Skeletal muscle tissue (tissue), 4 donors: ENCODE data around the gene C16orf54. TPM values are rescaled to one million over a fixed set of nuclear protein-coding genes. Genes with fewer than 3 reads are reported as not detected.
"Not testable (repeated sequence)": the region's sequence is repeated elsewhere in the genome, so short reads cannot be mapped to it uniquely, and the experiment has no call there.

Source experiments
- H3K27ac ChIP-seq: one replicate; pipeline ENCODE4 v1.7.0; 2013; ENCODE audit warnings: mild to moderate bottlenecking, low read depth, low read length, inconsistent platforms
- H3K27me3 ChIP-seq, 3 donors: one replicate each; pipeline ENCODE4 v1.7.0; 2013; ENCODE audit warnings: low read length in 3 of 3; ENCODE audit not compliant: control insufficient read depth in 3 of 3, insufficient read depth in 3 of 3
- H3K36me3 ChIP-seq, 3 donors: one replicate each; pipeline ENCODE4 v1.7.0; 2013; ENCODE audit warnings: low read length in 3 of 3; ENCODE audit not compliant: control insufficient read depth in 3 of 3, insufficient read depth in 3 of 3
- H3K4me1 ChIP-seq, 3 donors: one replicate each; pipeline ENCODE4 v1.7.0; 2013; ENCODE audit warnings: low read length in 3 of 3, mild to moderate bottlenecking in 3 of 3; ENCODE audit not compliant: control insufficient read depth in 3 of 3, insufficient read depth in 3 of 3
- H3K4me3 ChIP-seq, 3 donors: one replicate each; pipeline ENCODE4 v1.7.0; 2013; ENCODE audit warnings: low read length in 3 of 3
- H3K9ac ChIP-seq, 3 donors: one replicate each; pipeline ENCODE4 v1.7.0; 2013; ENCODE audit warnings: low read length in 3 of 3, mild to moderate bottlenecking in 3 of 3, moderate library complexity in 2 of 3, low read depth in 1 of 3
- H3K9me3 ChIP-seq, 3 donors: one replicate each; pipeline ENCODE4 v1.7.0; 2013; ENCODE audit warnings: low read length in 3 of 3; ENCODE audit not compliant: control insufficient read depth in 3 of 3
- total RNA-seq: library from RNA; depleted of rRNA; stranded (reverse); fragments of >200 nt; gene quantifications from one replicate; pipeline ENCODE4 v1.2.3, GENCODE V29; 2014
- donor health status: Osteomylitis.

C16orf54 gene
- total RNA-seq, 1 donor from 2014 or later: 1.0 TPM

- Histone ChIP-seq H3K27ac (no peak overlapping the region), H3K9ac (peak overlapping the region in 2 of 3 donors; percentile 16 to 21), H3K4me1 (peaks cover 0 to 2% (median 0%) of the 10 kb centered on the region in 3 donors), H3K9me3 (no peaks in the 10 kb centered on the region), H3K27me3 (no peaks in the 10 kb centered on the region), H3K4me3 (peak overlapping the region in 2 of 3 donors; percentile 52 to 59), H3K36me3 (no peaks in the 10 kb centered on the region)
Measured at GRCh38 chr16:29710227-29711219, 35.3 kb downstream of the C16orf54 start.

- not testable (repeated sequence) for H3K36me3 ChIP-seq, H3K9ac ChIP-seq, H3K4me3 ChIP-seq, H3K4me1 ChIP-seq, H3K9me3 ChIP-seq, H3K27me3 ChIP-seq, H3K27ac ChIP-seq
Measured at GRCh38 chr16:29709657-29710056, 36.1 kb downstream of the C16orf54 start.

- no peaks in the 10 kb centered on the region for H3K9me3 ChIP-seq
- H3K27me3 ChIP-seq: no peaks in the 10 kb centered on the region
- peaks cover 0 to 2% (median 0%) of the 10 kb centered on the region in 3 donors for H3K4me1 ChIP-seq
- no peak overlapping the region for H3K4me3 ChIP-seq
- no peak overlapping the region for H3K27ac ChIP-seq
- no peaks in the 10 kb centered on the region for H3K36me3 ChIP-seq
- H3K9ac ChIP-seq: no peak overlapping the region
Measured at GRCh38 chr16:29708917-29709600, 36.7 kb downstream of the C16orf54 start.

GRCh38 chr16:29707160-29707559, 38.6 kb downstream of the C16orf54 start:
- not testable (repeated sequence) for H3K4me3 ChIP-seq, H3K9me3 ChIP-seq, H3K27ac ChIP-seq, H3K4me1 ChIP-seq, H3K27me3 ChIP-seq, H3K36me3 ChIP-seq, H3K9ac ChIP-seq

GRCh38 chr16:29705030-29705429, 40.8 kb downstream of the C16orf54 start:
- Histone ChIP-seq H3K9ac (no peak overlapping the region), H3K27me3 (no peaks in the 10 kb centered on the region), H3K27ac (no peak overlapping the region), H3K36me3 (no peaks in the 10 kb centered on the region), H3K4me3 (no peak overlapping the region), H3K9me3 (no peaks in the 10 kb centered on the region), H3K4me1 (peaks cover 0 to 3% (median under 1%) of the 10 kb centered on the region in 3 donors)

GRCh38 chr16:29702269-29702668, 43.5 kb downstream of the C16orf54 start:
- H3K9me3 ChIP-seq: no peaks in the 10 kb centered on the region
- no peak overlapping the region for H3K4me3 ChIP-seq
- peaks cover 0 to 3% (median 0%) of the 10 kb centered on the region in 3 donors for H3K4me1 ChIP-seq
- no peaks in the 10 kb centered on the region for H3K27me3 ChIP-seq
- H3K9ac ChIP-seq: no peak overlapping the region
- H3K27ac ChIP-seq: no peak overlapping the region
- no peaks in the 10 kb centered on the region for H3K36me3 ChIP-seq

GRCh38 chr16:29701214-29701555, 44.6 kb downstream of the C16orf54 start:
- Histone ChIP-seq H3K27me3 (no peaks in the 10 kb centered on the region), H3K9me3 (no peaks in the 10 kb centered on the region), H3K27ac (no peak overlapping the region), H3K4me3 (no peak overlapping the region), H3K9ac (no peak overlapping the region), H3K4me1 (peaks cover 0 to 3% (median 0%) of the 10 kb centered on the region in 3 donors), H3K36me3 (no peaks in the 10 kb centered on the region)

GRCh38 chr16:29700253-29700987, 45.4 kb downstream of the C16orf54 start:
- H3K36me3 ChIP-seq: no peaks in the 10 kb centered on the region
- H3K4me1 ChIP-seq: peaks cover 0 to 3% (median 0%) of the 10 kb centered on the region in 3 donors
- no peaks in the 10 kb centered on the region for H3K27me3 ChIP-seq
- no peaks in the 10 kb centered on the region for H3K9me3 ChIP-seq
- no peak overlapping the region for H3K4me3 ChIP-seq
- no peak overlapping the region for H3K9ac ChIP-seq
- no peak overlapping the region for H3K27ac ChIP-seq

- no peak overlapping the region for H3K4me3 ChIP-seq
- H3K4me1 ChIP-seq: peaks cover 3% of the 10 kb centered on the region in 3 donors
- no peak overlapping the region for H3K9ac ChIP-seq
- H3K9me3 ChIP-seq: no peaks in the 10 kb centered on the region
- no peaks in the 10 kb centered on the region for H3K27me3 ChIP-seq
- H3K36me3 ChIP-seq: no peaks in the 10 kb centered on the region
- H3K27ac ChIP-seq: no peak overlapping the region
Measured at GRCh38 chr16:29699324-29700219, 46.2 kb downstream of the C16orf54 start.
